Neural crest cell (in vitro differentiated cells): ENCODE measurements around the gene EDC3. TPM values are rescaled to one million over a fixed set of nuclear protein-coding genes. Genes with fewer than 3 reads are reported as not detected.

Experiments used
- DNase-seq: peaks from one replicate; pipeline ENCODE4 v3.0.0; 2021; ENCODE audit warnings: low read depth, mixed read lengths, low spot score
- H3K27ac Mint-ChIP-seq: one replicate; pipeline ENCODE4 v1.8.0; 2021; ENCODE audit warnings: mild to moderate bottlenecking, mixed read lengths; ENCODE audit not compliant: unreplicated experiment
- H3K27me3 Mint-ChIP-seq: 2 replicates; pipeline ENCODE4 v1.8.0; 2021; ENCODE audit warnings: low read depth, mild to moderate bottlenecking, mixed read lengths
- H3K36me3 Mint-ChIP-seq: 2 replicates; pipeline ENCODE4 v1.8.0; 2021; ENCODE audit warnings: low read depth, mild to moderate bottlenecking, mixed read lengths
- H3K4me1 Mint-ChIP-seq: 2 replicates; pipeline ENCODE4 v1.8.0; 2021; ENCODE audit warnings: mixed read lengths
- H3K4me3 Mint-ChIP-seq: one replicate; pipeline ENCODE4 v1.8.0; 2021; ENCODE audit warnings: mild to moderate bottlenecking, mixed read lengths
- H3K9me3 Mint-ChIP-seq: 2 replicates; pipeline ENCODE4 v1.8.0; 2021; ENCODE audit warnings: mixed read lengths
- CTCF ChIP-seq: fragments of 200-600 bp; sonication (generic); conservative IDR thresholded peaks from 2 replicates; pipeline ENCODE4 v1.5.0; 2021; ENCODE audit warnings: antibody characterized with exemption, mild to moderate bottlenecking
- total RNA-seq: library from RNA; stranded (reverse); gene quantifications from 2 replicates; pipeline ENCODE4 v1.2.1, GENCODE V29; 2021

Gene EDC3
- total RNA-seq, 1 donor from 2014 or later, result 69.8 TPM

- no peaks in the 10 kb centered on the region for H3K27me3 Mint-ChIP-seq
- DNase-seq, result no peak
- TF ChIP-seq CTCF, result no peak
- no peak overlapping the region for H3K27ac Mint-ChIP-seq
- H3K9me3 Mint-ChIP-seq, result no peaks in the 10 kb centered on the region
- H3K36me3 Mint-ChIP-seq, result peaks cover 8% of the 10 kb centered on the region
- peaks cover 25% of the 10 kb centered on the region for H3K4me1 Mint-ChIP-seq
- H3K4me3 Mint-ChIP-seq, result no peak overlapping the region
These were observed 49.3 kb downstream of the EDC3 start for GRCh38 chr15:74646480-74646879.

DNA sequence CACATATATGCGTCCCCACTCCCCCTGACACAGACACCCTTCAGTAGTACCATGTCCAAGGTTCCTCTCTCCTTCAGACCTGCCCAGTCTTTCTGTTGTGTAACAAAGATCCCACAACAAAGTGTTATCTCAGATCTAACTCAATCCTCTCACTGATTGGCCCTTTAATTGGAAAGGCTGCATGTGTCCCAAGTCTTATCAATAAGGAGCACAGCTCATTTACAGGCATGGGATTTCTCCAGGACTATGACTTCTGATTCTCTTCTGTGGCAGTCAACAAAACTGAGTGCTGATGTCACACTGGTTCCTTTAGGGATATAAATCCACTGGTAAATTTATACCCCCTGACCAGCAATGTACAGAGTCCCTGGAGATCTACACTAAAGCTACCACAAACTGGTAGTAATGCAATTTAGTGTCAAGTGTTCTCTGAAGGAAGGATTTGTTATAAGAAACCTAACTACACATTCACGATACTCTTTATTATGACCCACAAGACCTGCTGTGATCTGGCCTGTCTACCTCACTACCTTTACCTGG, 52.1 kb downstream of the EDC3 start:
- no peak overlapping the region for H3K4me3 Mint-ChIP-seq
- TF ChIP-seq CTCF, result no peak
- H3K27me3 Mint-ChIP-seq, result no peaks in the 10 kb centered on the region
- H3K36me3 Mint-ChIP-seq, result peaks cover 2% of the 10 kb centered on the region
- no peaks in the 10 kb centered on the region for H3K9me3 Mint-ChIP-seq
- H3K27ac Mint-ChIP-seq, result peak overlapping the region; percentile 92
- peaks cover 21% of the 10 kb centered on the region for H3K4me1 Mint-ChIP-seq
- no peak for DNase-seq

DNA sequence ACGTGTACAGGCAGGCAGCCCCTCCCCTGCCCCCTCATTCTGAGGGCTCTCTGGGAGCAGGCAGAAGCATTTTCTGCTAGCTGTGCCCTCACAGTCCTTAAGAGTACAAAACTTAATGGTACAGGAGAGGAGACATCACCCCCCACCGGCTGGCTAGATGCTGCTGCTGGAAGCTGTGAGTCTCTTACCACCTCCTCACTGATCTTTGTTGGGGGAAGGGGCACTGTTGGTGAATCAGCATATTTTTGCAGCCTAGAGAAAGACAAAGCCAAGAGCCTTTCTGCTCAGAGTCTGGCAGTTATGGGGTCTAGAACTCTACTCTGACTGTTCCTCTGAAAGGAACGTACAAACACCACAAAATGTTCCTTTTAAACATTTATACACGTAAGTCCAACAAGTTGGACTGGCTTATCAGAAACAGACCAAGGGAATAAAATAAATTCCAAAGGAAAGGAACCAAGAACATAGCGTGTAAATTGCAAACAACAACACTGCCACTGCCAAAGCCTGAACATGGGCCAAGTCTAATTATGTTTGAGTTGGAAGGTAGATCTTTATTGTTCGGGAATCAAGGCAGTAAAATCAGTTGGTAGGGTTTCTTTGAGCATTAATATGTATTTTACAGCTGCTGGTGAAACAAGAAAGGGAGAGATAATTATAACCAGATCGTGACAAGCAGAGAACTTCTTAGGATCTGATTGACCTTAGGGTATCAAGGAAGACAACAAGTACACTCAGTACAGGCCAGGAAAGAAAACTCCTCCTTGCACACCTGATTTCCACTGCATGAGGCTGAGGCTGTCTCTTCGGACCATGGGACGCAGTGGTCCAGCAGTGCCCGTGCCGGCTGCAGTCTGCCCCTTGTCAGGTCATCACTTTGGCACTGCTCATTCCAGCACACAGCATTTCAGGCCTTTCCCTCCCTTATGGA, 52.8 kb downstream of the EDC3 start:
- Mint-ChIP-seq H3K9me3 (no peaks in the 10 kb centered on the region), H3K4me3 (no peak overlapping the region), H3K27ac (peak overlapping the region; percentile 92), H3K4me1 (peaks cover 21% of the 10 kb centered on the region), H3K36me3 (peaks cover 3% of the 10 kb centered on the region), H3K27me3 (no peaks in the 10 kb centered on the region)
- TF ChIP-seq CTCF, result no peak
- no peak for DNase-seq

GRCh38 chr15:74642348-74642733, 53.5 kb downstream of the EDC3 start:
- no peak overlapping the region for H3K27ac Mint-ChIP-seq
- H3K9me3 Mint-ChIP-seq, result no peaks in the 10 kb centered on the region
- no peaks in the 10 kb centered on the region for H3K27me3 Mint-ChIP-seq
- peaks cover 21% of the 10 kb centered on the region for H3K4me1 Mint-ChIP-seq
- no peak for TF ChIP-seq CTCF
- H3K4me3 Mint-ChIP-seq, result no peak overlapping the region
- DNase-seq, result no peak
- H3K36me3 Mint-ChIP-seq, result peaks cover 3% of the 10 kb centered on the region

DNA sequence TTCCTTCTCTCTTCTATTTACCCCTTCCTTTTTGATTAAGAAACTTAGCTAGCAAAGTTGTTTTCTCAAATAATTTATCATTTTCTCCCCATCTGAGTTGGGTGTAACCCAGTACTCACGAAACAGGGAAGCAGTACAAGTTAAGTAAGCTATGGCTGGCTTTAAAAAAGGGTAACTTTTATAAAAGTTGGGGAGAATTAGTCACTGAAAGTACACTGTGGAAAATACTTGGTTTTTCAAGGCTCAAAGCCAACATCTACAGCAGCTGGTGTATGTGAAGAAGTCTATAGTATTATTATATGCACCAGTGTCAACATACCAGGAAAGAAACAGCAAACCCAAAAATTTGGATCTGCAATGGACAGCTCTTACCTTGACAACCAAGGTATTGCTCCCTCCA, 54.7 kb downstream of the EDC3 start:
- Mint-ChIP-seq H3K27ac (no peak overlapping the region), H3K27me3 (no peaks in the 10 kb centered on the region), H3K4me1 (peaks cover 17% of the 10 kb centered on the region), H3K4me3 (no peak overlapping the region), H3K9me3 (no peaks in the 10 kb centered on the region), H3K36me3 (peaks cover 3% of the 10 kb centered on the region)
- DNase-seq, result no peak
- no peak for TF ChIP-seq CTCF
